ENCODE results near the gene NLK. TPM values are rescaled to one million over a fixed set of nuclear protein-coding genes. Genes with fewer than 3 reads are reported as not detected.
"Not testable (repeated sequence)": the region's sequence is repeated elsewhere in the genome, so short reads cannot be mapped to it uniquely, and the experiment has no call there.

NLK gene
- total RNA-seq, 4 donors from 2014 or later: 7.7 to 20.8 (median 11.5) TPM

- H3K4me1 ChIP-seq: no peaks in the 10 kb centered on the region
- H3K36me3 ChIP-seq: no peaks in the 10 kb centered on the region
- H3K27ac ChIP-seq: no peak overlapping the region
- TF ChIP-seq CTCF (IDR thresholded peaks at IDR 0.05): no peak
- TF ChIP-seq POLR2AphosphoS5 (IDR thresholded peaks at IDR 0.05): no peak
- no peak for TF ChIP-seq EP300 (IDR thresholded peaks at IDR 0.05)
- TF ChIP-seq POLR2A (IDR thresholded peaks at IDR 0.05): no peak
- WGBS: 79% methylated on average over 3 of the region's 3 CpGs
- H3K9me3 ChIP-seq: no peaks in the 10 kb centered on the region
- no peak for DNase-seq (ENCODE audit: low spot score in 2 of 2)
- no peaks in the 10 kb centered on the region for H3K27me3 ChIP-seq
- H3K4me3 ChIP-seq: no peak overlapping the region
These were observed 12.1 kb upstream of the NLK start for GRCh38 chr17:28030386-28030785.

- TF ChIP-seq POLR2AphosphoS5 (IDR thresholded peaks at IDR 0.05) (no peak), POLR2A (IDR thresholded peaks at IDR 0.05) (no peak), EP300 (IDR thresholded peaks at IDR 0.05) (no peak), CTCF (IDR thresholded peaks at IDR 0.05) (no peak)
- Histone ChIP-seq H3K4me3 (no peak overlapping the region), H3K27ac (no peak overlapping the region), H3K36me3 (no peaks in the 10 kb centered on the region), H3K4me1 (no peaks in the 10 kb centered on the region), H3K9me3 (no peaks in the 10 kb centered on the region), H3K27me3 (no peaks in the 10 kb centered on the region)
- no peak for DNase-seq (ENCODE audit: low spot score in 2 of 2)
- 78% methylated on average over 6 of the region's 6 CpGs for WGBS
These were observed 11.3 kb upstream of the NLK start for GRCh38 chr17:28031174-28031573.

- Histone ChIP-seq H3K9me3 (no peaks in the 10 kb centered on the region), H3K27me3 (no peaks in the 10 kb centered on the region), H3K36me3 (no peaks in the 10 kb centered on the region), H3K27ac (no peak overlapping the region), H3K4me1 (no peaks in the 10 kb centered on the region), H3K4me3 (no peak overlapping the region)
- 51% methylated on average over 8 of the region's 8 CpGs for WGBS
- TF ChIP-seq POLR2AphosphoS5 (IDR thresholded peaks at IDR 0.05): no peak
- TF ChIP-seq EP300 (IDR thresholded peaks at IDR 0.05): no peak
- TF ChIP-seq POLR2A (IDR thresholded peaks at IDR 0.05): no peak
- no peak for TF ChIP-seq CTCF (IDR thresholded peaks at IDR 0.05)
- DNase-seq (ENCODE audit: low spot score in 2 of 2): no peak
These were observed 8.3 kb upstream of the NLK start for GRCh38 chr17:28033972-28034714.

- not testable (repeated sequence) for H3K4me1 ChIP-seq; H3K36me3 ChIP-seq; H3K27ac ChIP-seq; DNase-seq (ENCODE audit: low spot score in 2 of 2); H3K4me3 ChIP-seq; H3K27me3 ChIP-seq; H3K9me3 ChIP-seq
- WGBS: 89% methylated on average over 4 of the region's 4 CpGs
These were observed 7.0 kb upstream of the NLK start for GRCh38 chr17:28035452-28035851.

GRCh38 chr17:28035884-28036283, 6.6 kb upstream of the NLK start:
- not testable (repeated sequence) for H3K4me3 ChIP-seq; H3K36me3 ChIP-seq; H3K9me3 ChIP-seq; H3K27me3 ChIP-seq; H3K27ac ChIP-seq; H3K4me1 ChIP-seq; DNase-seq (ENCODE audit: low spot score in 2 of 2)
- WGBS: 83% methylated on average over 2 of the region's 2 CpGs

GRCh38 chr17:28038802-28039201, 3.7 kb upstream of the NLK start:
- Histone ChIP-seq H3K4me3 (no peak overlapping the region), H3K9me3 (no peaks in the 10 kb centered on the region), H3K27ac (no peak overlapping the region), H3K4me1 (peaks cover 19% of the 10 kb centered on the region), H3K27me3 (no peaks in the 10 kb centered on the region), H3K36me3 (no peaks in the 10 kb centered on the region)
- WGBS: 38% methylated on average over 1 of the region's 1 CpG
- no peak for DNase-seq (ENCODE audit: low spot score in 2 of 2)
- TF ChIP-seq POLR2AphosphoS5 (IDR thresholded peaks at IDR 0.05): no peak
- TF ChIP-seq CTCF (IDR thresholded peaks at IDR 0.05): no peak
- no peak for TF ChIP-seq EP300 (IDR thresholded peaks at IDR 0.05)
- TF ChIP-seq POLR2A (IDR thresholded peaks at IDR 0.05): no peak

All from suprapubic skin (tissue), 4 donors.